ENCODE results near the gene ANKRD33B. TPM values are rescaled to one million over a fixed set of nuclear protein-coding genes. Genes with fewer than 3 reads are reported as not detected.
A peak's percentile ranks its signal among the peaks of the same experiment; 100 is the strongest.
"Not testable (repeated sequence)": the region's sequence is repeated elsewhere in the genome, so short reads cannot be mapped to it uniquely, and the experiment has no call there.

ANKRD33B gene
- total and polyA plus RNA-seq, 2 experiments from 2014 or later, result 1.5 to 2.0 TPM

DNA sequence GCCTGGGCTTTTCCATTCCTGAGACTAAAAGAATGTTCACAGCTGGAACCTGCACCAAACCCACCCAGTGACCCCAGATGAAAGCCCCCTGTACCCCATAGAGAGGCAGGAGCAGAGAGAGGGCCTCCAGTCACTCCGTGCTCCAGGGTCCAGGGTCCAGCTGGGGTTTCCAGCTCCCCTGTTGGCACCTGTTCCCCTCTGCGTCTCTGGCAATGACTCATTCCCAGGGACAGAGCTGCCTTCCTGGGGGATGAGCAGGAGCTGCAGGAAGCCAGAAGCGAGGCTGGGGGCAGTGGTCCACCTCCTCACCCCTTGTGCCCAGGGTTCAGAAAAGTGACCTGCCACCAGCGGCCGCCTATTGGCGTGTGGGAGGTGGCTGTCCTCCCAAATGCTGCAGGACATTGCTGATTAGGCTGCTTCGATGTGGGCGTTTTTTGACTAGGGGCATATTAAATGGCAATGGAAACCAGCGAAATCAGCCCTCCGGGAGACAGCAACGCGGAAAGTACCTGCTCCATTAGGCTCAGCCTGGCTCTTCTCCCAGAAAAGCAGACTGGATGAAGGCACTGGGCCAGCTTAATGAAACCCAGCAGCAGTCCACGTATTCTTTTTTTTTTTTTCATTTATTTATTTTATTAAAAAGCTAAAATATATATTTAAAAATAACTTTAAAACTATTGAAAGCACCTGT lies 99.8 kb downstream of the ANKRD33B start:
- no peaks in the 10 kb centered on the region for H4K20me1 ChIP-seq (ENCODE audit: insufficient read depth, poor library complexity, severe bottlenecking)
- no peak overlapping the region for H3K4me3 ChIP-seq
- TF ChIP-seq, protein P1, sequence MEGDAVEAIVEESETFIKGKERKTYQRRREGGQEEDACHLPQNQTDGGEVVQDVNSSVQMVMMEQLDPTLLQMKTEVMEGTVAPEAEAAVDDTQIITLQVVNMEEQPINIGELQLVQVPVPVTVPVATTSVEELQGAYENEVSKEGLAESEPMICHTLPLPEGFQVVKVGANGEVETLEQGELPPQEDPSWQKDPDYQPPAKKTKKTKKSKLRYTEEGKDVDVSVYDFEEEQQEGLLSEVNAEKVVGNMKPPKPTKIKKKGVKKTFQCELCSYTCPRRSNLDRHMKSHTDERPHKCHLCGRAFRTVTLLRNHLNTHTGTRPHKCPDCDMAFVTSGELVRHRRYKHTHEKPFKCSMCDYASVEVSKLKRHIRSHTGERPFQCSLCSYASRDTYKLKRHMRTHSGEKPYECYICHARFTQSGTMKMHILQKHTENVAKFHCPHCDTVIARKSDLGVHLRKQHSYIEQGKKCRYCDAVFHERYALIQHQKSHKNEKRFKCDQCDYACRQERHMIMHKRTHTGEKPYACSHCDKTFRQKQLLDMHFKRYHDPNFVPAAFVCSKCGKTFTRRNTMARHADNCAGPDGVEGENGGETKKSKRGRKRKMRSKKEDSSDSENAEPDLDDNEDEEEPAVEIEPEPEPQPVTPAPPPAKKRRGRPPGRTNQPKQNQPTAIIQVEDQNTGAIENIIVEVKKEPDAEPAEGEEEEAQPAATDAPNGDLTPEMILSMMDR (IDR thresholded peaks at IDR 0.05; ENCODE audit: poor library complexity), result no peak
- WGBS (ENCODE audit: low lambda C conversion rate, missing lambda C conversion rate), result 65% methylated on average over 13 of the region's 13 CpGs
- H3K4me1 ChIP-seq (ENCODE audit: insufficient read depth), result peaks cover 6% of the 10 kb centered on the region
- no peaks in the 10 kb centered on the region for H3K36me3 ChIP-seq (replicated peaks; ENCODE audit: insufficient read depth, low read depth)
- H3K27me3 ChIP-seq, result no peaks in the 10 kb centered on the region
- no peaks in the 10 kb centered on the region for H3K79me2 ChIP-seq
- H3K4me2 ChIP-seq, result no peak overlapping the region
- DNase-seq (ENCODE audit: low spot score), result peak; percentile 35
- H2AFZ ChIP-seq, result no peak overlapping the region
- no peaks in the 10 kb centered on the region for H3K9me3 ChIP-seq (ENCODE audit: low read depth)
- H3K9me2 ChIP-seq (replicated peaks; ENCODE audit: insufficient read depth), result no peaks in the 10 kb centered on the region
- no peak overlapping the region for H3K27ac ChIP-seq

DNA sequence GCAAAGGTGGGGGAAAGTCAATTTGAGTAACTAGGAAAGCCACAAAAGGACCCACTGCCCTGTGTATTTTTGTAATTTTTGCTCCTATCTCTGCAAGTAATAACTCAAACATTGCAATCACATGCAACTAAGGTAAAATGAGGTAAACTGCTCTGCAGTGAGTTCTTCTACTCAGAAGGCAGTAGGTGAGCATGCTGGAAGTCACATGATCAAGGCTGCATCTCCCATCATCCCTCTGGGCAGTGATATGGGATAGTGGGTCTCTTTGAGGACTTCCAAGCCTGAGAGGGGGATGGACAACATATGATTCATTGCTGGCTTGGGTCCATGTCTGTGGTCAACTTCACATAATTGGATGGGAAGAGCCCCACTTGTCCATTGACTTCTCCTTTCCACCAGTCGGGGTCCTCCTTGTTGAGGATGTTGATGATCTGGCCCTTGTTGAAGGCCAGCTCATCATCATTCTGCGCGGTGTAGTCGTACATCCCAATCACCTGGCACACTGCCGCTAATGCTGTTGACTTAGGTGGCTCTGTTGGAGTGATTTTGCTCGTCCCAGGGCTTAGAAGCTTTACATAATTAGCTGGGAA lies 100.4 kb downstream of the ANKRD33B start:
- H3K9me3 ChIP-seq (ENCODE audit: low read depth); H3K9me2 ChIP-seq (replicated peaks; ENCODE audit: insufficient read depth); H3K4me1 ChIP-seq (ENCODE audit: insufficient read depth); H3K27me3 ChIP-seq; H3K27ac ChIP-seq; H3K79me2 ChIP-seq; H3K36me3 ChIP-seq (replicated peaks; ENCODE audit: insufficient read depth, low read depth); H3K4me3 ChIP-seq; H3K4me2 ChIP-seq; H2AFZ ChIP-seq; H4K20me1 ChIP-seq (ENCODE audit: insufficient read depth, poor library complexity, severe bottlenecking); DNase-seq (ENCODE audit: low spot score): not testable (repeated sequence)
- 94% methylated on average over 6 of the region's 6 CpGs for WGBS (ENCODE audit: low lambda C conversion rate, missing lambda C conversion rate)

DNA sequence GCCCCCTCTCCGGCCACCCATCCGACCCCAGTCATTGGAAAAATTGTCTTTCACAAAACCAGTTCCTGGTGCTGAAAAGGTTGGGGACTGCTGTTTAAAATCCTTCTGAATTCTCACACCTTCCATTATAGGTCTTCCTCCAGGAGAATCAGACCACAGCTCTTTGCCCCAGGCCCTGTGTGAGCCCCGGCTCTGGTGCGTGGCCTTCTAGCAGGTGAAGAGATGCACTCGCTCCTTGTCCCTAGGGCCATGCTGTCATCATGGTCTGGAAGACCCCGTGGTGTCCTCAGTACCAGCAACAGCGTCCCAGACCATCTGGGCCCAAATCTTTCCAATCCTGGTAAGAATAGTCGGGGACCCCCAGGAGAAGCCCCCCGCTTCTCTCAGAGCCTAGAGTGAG lies 101.9 kb downstream of the ANKRD33B start:
- no peaks in the 10 kb centered on the region for H3K27me3 ChIP-seq
- no peak overlapping the region for H2AFZ ChIP-seq
- TF ChIP-seq EZH2phosphoT487 (IDR thresholded peaks at IDR 0.05; ENCODE audit: low read depth, severe bottlenecking, unreplicated experiment) (no peak), EZH2 (IDR thresholded peaks at IDR 0.05; ENCODE audit: borderline replicate concordance) (no peak)
- TF ChIP-seq, protein P1 (IDR thresholded peaks at IDR 0.05; ENCODE audit: poor library complexity), result no peak
- no peak overlapping the region for H3K4me3 ChIP-seq
- H3K9me3 ChIP-seq (ENCODE audit: low read depth), result no peaks in the 10 kb centered on the region
- H3K27ac ChIP-seq, result no peak overlapping the region
- WGBS (ENCODE audit: low lambda C conversion rate, missing lambda C conversion rate), result 87% methylated on average over 9 of the region's 9 CpGs
- no peaks in the 10 kb centered on the region for H3K9me2 ChIP-seq (replicated peaks; ENCODE audit: insufficient read depth)
- no peaks in the 10 kb centered on the region for H3K36me3 ChIP-seq (replicated peaks; ENCODE audit: insufficient read depth, low read depth)
- H3K4me2 ChIP-seq, result no peak overlapping the region
- DNase-seq (ENCODE audit: low spot score), result no peak
- no peaks in the 10 kb centered on the region for H4K20me1 ChIP-seq (ENCODE audit: insufficient read depth, poor library complexity, severe bottlenecking)
- H3K79me2 ChIP-seq, result no peaks in the 10 kb centered on the region
- H3K4me1 ChIP-seq (ENCODE audit: insufficient read depth), result peaks cover 6% of the 10 kb centered on the region

DNA sequence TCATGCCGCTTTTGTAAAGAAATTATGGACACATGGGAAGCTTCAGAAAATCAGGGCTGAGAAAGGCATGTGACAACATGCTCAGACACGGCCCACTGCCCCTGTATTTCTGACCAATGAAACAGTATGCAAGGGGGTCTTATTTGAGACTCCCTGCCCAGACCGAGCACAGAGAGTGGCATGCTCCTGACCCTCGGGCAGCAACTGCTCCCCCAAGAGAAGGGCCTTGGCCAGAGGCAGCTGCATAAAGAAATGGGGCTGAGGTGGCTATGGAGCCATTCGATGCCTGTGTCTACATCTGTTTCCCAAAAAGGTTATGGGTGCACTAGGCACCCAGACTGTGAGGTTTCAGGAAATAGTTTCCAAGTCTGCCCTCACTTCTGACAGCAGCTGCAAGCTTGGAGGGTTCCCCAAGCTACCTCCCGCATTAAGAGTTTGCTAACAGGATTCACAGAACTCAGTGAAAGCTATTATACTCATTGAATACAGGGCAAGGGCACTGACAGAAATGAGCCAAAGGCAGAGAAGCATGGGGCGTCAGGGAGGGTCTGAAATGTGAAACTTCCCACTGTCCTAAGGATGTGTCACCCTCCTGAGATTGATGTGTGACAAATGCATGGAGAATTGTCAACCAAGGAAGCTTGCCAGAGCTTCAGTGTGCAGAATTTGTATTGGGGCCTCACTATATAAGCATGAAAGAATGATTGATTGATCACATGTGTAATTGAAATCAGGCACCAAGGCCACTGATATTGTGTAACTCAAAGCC lies 102.8 kb downstream of the ANKRD33B start:
- H3K4me3 ChIP-seq, result no peak overlapping the region
- no peak for DNase-seq (ENCODE audit: low spot score)
- no peak overlapping the region for H3K27ac ChIP-seq
- H2AFZ ChIP-seq, result no peak overlapping the region
- no peaks in the 10 kb centered on the region for H3K9me3 ChIP-seq (ENCODE audit: low read depth)
- H3K4me2 ChIP-seq, result no peak overlapping the region
- 92% methylated on average over 7 of the region's 7 CpGs for WGBS (ENCODE audit: low lambda C conversion rate, missing lambda C conversion rate)
- H3K79me2 ChIP-seq, result no peaks in the 10 kb centered on the region
- peaks cover 9% of the 10 kb centered on the region for H3K4me1 ChIP-seq (ENCODE audit: insufficient read depth)
- no peaks in the 10 kb centered on the region for H3K36me3 ChIP-seq (replicated peaks; ENCODE audit: insufficient read depth, low read depth)
- H3K9me2 ChIP-seq (replicated peaks; ENCODE audit: insufficient read depth), result no peaks in the 10 kb centered on the region
- no peak for TF ChIP-seq EZH2phosphoT487 (IDR thresholded peaks at IDR 0.05; ENCODE audit: low read depth, severe bottlenecking, unreplicated experiment)
- no peak for TF ChIP-seq EZH2 (IDR thresholded peaks at IDR 0.05; ENCODE audit: borderline replicate concordance)
- TF ChIP-seq, protein P1 (IDR thresholded peaks at IDR 0.05; ENCODE audit: poor library complexity), result no peak
- no peaks in the 10 kb centered on the region for H3K27me3 ChIP-seq
- H4K20me1 ChIP-seq (ENCODE audit: insufficient read depth, poor library complexity, severe bottlenecking), result no peaks in the 10 kb centered on the region
